Gastroesophageal sphincter (tissue), 4 donors: ENCODE results near the gene SIAH3. TPM values are rescaled to one million over a fixed set of nuclear protein-coding genes. Genes with fewer than 3 reads are reported as not detected.

Experiments used
- ATAC-seq: fragments of 150-250 bp; one replicate; pipeline ENCODE4 v1.9.1; 2016; ENCODE audit warnings: mild to moderate bottlenecking, moderate library complexity
- H3K27ac ChIP-seq, 4 donors: fragments of 200-600 bp; sonication (generic) in 3 of 4; 1 replicate in 3 of 4; 2 replicates in 1 of 4; pipeline ENCODE4 v1.5.1; 2016 to 2019
- H3K27me3 ChIP-seq: fragments of 200-600 bp; sonication (generic); one replicate; pipeline ENCODE4 v1.5.1; 2019
- H3K36me3 ChIP-seq, 2 donors: fragments of 200-600 bp; sonication (generic); one replicate each; pipeline ENCODE4 v1.5.1; 2019; ENCODE audit warnings: control low read depth in 1 of 2
- H3K4me1 ChIP-seq, 3 donors: fragments of 200-600 bp; sonication (generic); 1 replicate in 2 of 3; 2 replicates in 1 of 3; pipeline ENCODE4 v1.5.1; 2016 to 2019; ENCODE audit warnings: control low read depth in 2 of 3
- H3K4me3 ChIP-seq, 2 donors: fragments of 200-600 bp; sonication (generic); one replicate each; pipeline ENCODE4 v1.5.1; 2019; ENCODE audit warnings: mild to moderate bottlenecking in 1 of 2, moderate library complexity in 1 of 2
- H3K9me3 ChIP-seq, 3 donors: fragments of 200-600 bp; sonication (generic); one replicate each; pipeline ENCODE4 v1.5.1; 2017 to 2019; ENCODE audit warnings: control low read depth in 2 of 3
- EP300 ChIP-seq: sonication (generic); formaldehyde crosslinking; IDR thresholded peaks from one replicate; pipeline ENCODE4 v1.6.1; 2017; ENCODE audit warnings: antibody characterized with exemption, mild to moderate bottlenecking
- POLR2A ChIP-seq, 2 donors: fragments of 450-650 bp; IDR thresholded peaks; one replicate each; pipeline ENCODE4 v1.6.1; 2017; ENCODE audit warnings: antibody characterized with exemption in 2 of 2, mild to moderate bottlenecking in 2 of 2, moderate library complexity in 1 of 2
- POLR2AphosphoS5 ChIP-seq: sonication (generic); formaldehyde crosslinking; IDR thresholded peaks from one replicate; pipeline ENCODE4 v1.6.1; 2017; ENCODE audit warnings: antibody characterized with exemption
- WGBS, 2 donors: methylation state at CpG; one replicate each; pipeline ENCODE4 v1.1.5; 2018; ENCODE audit warnings: low coverage in 1 of 2; 5-methylcytosine and 5-hydroxymethylcytosine counted together
- total RNA-seq, 4 donors: library from RNA; depleted of rRNA; stranded (reverse); fragments of >200 nt; gene quantifications; one replicate each; pipeline ENCODE4 v1.1.0, GENCODE V29; 2016
- TF ChIP-seq, protein P1 (sequence below), 4 experiments: fragments of 200-600 bp in 2 of 4; fragments of 450-650 bp in 2 of 4; sonication (generic) in 1 of 4; IDR thresholded peaks; one replicate each; pipeline ENCODE4 v1.5.1; 2017 to 2019; ENCODE audit warnings: antibody characterized with exemption in 4 of 4, mild to moderate bottlenecking in 2 of 4, moderate library complexity in 2 of 4

Gene SIAH3
- total RNA-seq, 4 donors from 2014 or later = not detected

- Histone ChIP-seq H3K36me3 (no peaks in the 10 kb centered on the region), H3K27me3 (peaks cover 15% of the 10 kb centered on the region), H3K27ac (no peak overlapping the region), H3K4me1 (no peaks in the 10 kb centered on the region), H3K9me3 (no peaks in the 10 kb centered on the region), H3K4me3 (no peak overlapping the region)
- no peak for ATAC-seq
- TF ChIP-seq POLR2AphosphoS5 (no peak), EP300 (no peak), POLR2A (IDR thresholded peaks at IDR 0.05) (no peak)
- TF ChIP-seq, protein P1, sequence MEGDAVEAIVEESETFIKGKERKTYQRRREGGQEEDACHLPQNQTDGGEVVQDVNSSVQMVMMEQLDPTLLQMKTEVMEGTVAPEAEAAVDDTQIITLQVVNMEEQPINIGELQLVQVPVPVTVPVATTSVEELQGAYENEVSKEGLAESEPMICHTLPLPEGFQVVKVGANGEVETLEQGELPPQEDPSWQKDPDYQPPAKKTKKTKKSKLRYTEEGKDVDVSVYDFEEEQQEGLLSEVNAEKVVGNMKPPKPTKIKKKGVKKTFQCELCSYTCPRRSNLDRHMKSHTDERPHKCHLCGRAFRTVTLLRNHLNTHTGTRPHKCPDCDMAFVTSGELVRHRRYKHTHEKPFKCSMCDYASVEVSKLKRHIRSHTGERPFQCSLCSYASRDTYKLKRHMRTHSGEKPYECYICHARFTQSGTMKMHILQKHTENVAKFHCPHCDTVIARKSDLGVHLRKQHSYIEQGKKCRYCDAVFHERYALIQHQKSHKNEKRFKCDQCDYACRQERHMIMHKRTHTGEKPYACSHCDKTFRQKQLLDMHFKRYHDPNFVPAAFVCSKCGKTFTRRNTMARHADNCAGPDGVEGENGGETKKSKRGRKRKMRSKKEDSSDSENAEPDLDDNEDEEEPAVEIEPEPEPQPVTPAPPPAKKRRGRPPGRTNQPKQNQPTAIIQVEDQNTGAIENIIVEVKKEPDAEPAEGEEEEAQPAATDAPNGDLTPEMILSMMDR (IDR thresholded peaks at IDR 0.05) = no peak
Measured at GRCh38 chr13:45892513-45892912, 41.0 kb upstream of the SIAH3 start.

GRCh38 chr13:45889590-45890243 lies 38.2 kb upstream of the SIAH3 start:
- Histone ChIP-seq H3K9me3 (no peaks in the 10 kb centered on the region), H3K4me3 (no peak overlapping the region), H3K27me3 (no peaks in the 10 kb centered on the region), H3K27ac (no peak overlapping the region), H3K4me1 (no peaks in the 10 kb centered on the region), H3K36me3 (no peaks in the 10 kb centered on the region)
- 94 to 100% methylated on average over 2 to 5 of the region's 5 CpGs for WGBS, 2 donors
- no peak for ATAC-seq
- TF ChIP-seq, protein P1 (IDR thresholded peaks at IDR 0.05) = no peak
- no peak for TF ChIP-seq EP300
- TF ChIP-seq POLR2A (IDR thresholded peaks at IDR 0.05) = no peak
- TF ChIP-seq POLR2AphosphoS5 = no peak

DNA sequence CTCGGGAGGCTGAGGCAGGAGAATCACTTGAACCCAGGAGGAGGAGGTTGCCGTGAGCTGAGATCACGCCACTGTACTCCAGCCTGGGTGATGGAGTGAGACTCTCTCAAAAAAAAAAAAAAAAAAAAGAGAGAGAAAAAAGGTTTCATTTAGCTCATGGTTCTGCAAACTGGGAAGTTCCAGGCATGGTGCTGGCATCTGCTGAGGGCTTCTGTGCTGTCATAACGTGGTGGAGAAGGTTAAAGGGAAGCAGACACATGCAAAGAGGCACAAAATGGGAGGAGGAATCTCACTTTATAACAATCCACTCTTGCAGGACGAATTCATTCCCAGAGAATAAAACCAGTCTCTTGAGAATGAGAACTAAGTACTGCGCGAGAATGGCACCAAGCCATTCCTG lies 34.9 kb upstream of the SIAH3 start:
- ATAC-seq = no peak
- H3K4me1 ChIP-seq = no peaks in the 10 kb centered on the region
- no peaks in the 10 kb centered on the region for H3K9me3 ChIP-seq
- TF ChIP-seq EP300 = no peak
- no peak for TF ChIP-seq POLR2A (IDR thresholded peaks at IDR 0.05)
- TF ChIP-seq, protein P1 (IDR thresholded peaks at IDR 0.05) = no peak
- no peak for TF ChIP-seq POLR2AphosphoS5
- no peak overlapping the region for H3K4me3 ChIP-seq
- 53 to 76% methylated on average over 4 to 6 of the region's 7 CpGs for WGBS, 2 donors
- no peaks in the 10 kb centered on the region for H3K27me3 ChIP-seq
- H3K27ac ChIP-seq = no peak overlapping the region
- no peaks in the 10 kb centered on the region for H3K36me3 ChIP-seq

- Histone ChIP-seq H3K27ac (no peak overlapping the region), H3K4me1 (no peaks in the 10 kb centered on the region), H3K27me3 (no peaks in the 10 kb centered on the region), H3K9me3 (no peaks in the 10 kb centered on the region), H3K4me3 (no peak overlapping the region), H3K36me3 (no peaks in the 10 kb centered on the region)
- ATAC-seq = no peak
- 78 to 86% methylated on average over 5 of the region's 5 CpGs for WGBS, 2 donors
- TF ChIP-seq, protein P1 (IDR thresholded peaks at IDR 0.05) = no peak
- TF ChIP-seq POLR2AphosphoS5 (no peak), EP300 (no peak), POLR2A (IDR thresholded peaks at IDR 0.05) (no peak)
Measured at GRCh38 chr13:45885194-45885593, 33.6 kb upstream of the SIAH3 start.

GRCh38 chr13:45882626-45883025 lies 31.1 kb upstream of the SIAH3 start:
- no peaks in the 10 kb centered on the region for H3K9me3 ChIP-seq
- no peak overlapping the region for H3K4me3 ChIP-seq
- H3K36me3 ChIP-seq = no peaks in the 10 kb centered on the region
- H3K27ac ChIP-seq = no peak overlapping the region
- WGBS, 2 donors = 63 to 67% methylated on average over 1 of the region's 1 CpG
- no peak for ATAC-seq
- H3K27me3 ChIP-seq = no peaks in the 10 kb centered on the region
- TF ChIP-seq POLR2AphosphoS5 (no peak), POLR2A (IDR thresholded peaks at IDR 0.05) (no peak), EP300 (no peak)
- TF ChIP-seq, protein P1 (IDR thresholded peaks at IDR 0.05) = no peak
- H3K4me1 ChIP-seq = no peaks in the 10 kb centered on the region
